IMR-90 (cell line): ENCODE data around the gene RERE.

Experiments used
- BHLHE40 ChIP-seq: fragments of 150-350 bp; IDR thresholded peaks from 2 replicates; pipeline ENCODE4 v1.6.1; 2016; ENCODE audit warnings: mild to moderate bottlenecking, low read depth, low read length
- CEBPB ChIP-seq: IDR thresholded peaks from 2 replicates; pipeline ENCODE4 v1.6.1; 2012; ENCODE audit warnings: low read depth, low read length, improper control_type of control experiment
- CTCF ChIP-seq: conservative IDR thresholded peaks from 2 replicates; pipeline ENCODE4 v1.5.1; 2012; ENCODE audit warnings: mild to moderate bottlenecking, low read depth, low read length, improper control_type of control experiment
- FOS ChIP-seq: fragments of 150-350 bp; IDR thresholded peaks from 2 replicates; pipeline ENCODE4 v1.6.1; 2016; ENCODE audit warnings: low read depth, low read length
- MAFK ChIP-seq: IDR thresholded peaks from 2 replicates; pipeline ENCODE4 v1.6.1; 2012; ENCODE audit warnings: low read depth, low read length, improper control_type of control experiment
- MXI1 ChIP-seq: IDR thresholded peaks from 2 replicates; pipeline ENCODE4 v1.6.1; 2012; ENCODE audit warnings: low read depth, mild to moderate bottlenecking, low read length, moderate library complexity, borderline replicate concordance
- NFE2L2 ChIP-seq: fragments of 150-350 bp; IDR thresholded peaks from 2 replicates; pipeline ENCODE4 v1.6.1; 2016; ENCODE audit warnings: low read depth, mild to moderate bottlenecking, low read length
- POLR2A ChIP-seq: IDR thresholded peaks from 2 replicates; pipeline ENCODE4 v1.6.1; 2012; ENCODE audit warnings: mild to moderate bottlenecking, low read depth, low read length

DNA sequence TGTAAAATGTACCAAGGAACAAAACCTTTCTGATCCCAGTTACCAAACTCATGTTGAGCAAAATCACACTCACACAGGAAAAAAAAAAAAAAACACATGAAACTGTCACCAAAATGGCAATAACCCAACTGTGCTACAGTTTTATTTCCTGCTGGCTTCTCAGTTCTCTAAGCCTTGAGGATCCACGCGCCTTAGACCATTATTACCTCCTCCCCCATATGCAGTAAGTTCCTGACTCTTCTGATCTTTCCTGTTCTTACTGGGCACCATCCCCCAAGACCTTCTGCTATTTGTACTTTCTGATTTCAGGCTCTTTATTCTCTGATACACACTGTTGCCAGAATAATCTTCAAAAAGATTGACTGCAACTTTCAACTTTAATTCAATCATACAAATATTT, 419.9 kb downstream of the RERE start:
- no peak for TF ChIP-seq CTCF
- TF ChIP-seq POLR2A: peak; percentile 7; the same call in 1 of the 2 replicates
- no peak for TF ChIP-seq FOS
- no peak for TF ChIP-seq BHLHE40
- no peak for TF ChIP-seq MXI1
- TF ChIP-seq NFE2L2: no peak
- TF ChIP-seq CEBPB: no peak
- TF ChIP-seq MAFK: no peak
